ENCODE data around the gene DCX. TPM values are rescaled to one million over a fixed set of nuclear protein-coding genes. Genes with fewer than 3 reads are reported as not detected.
A peak's percentile ranks its signal among the peaks of the same experiment; 100 is the strongest.

DCX gene
- not detected for polyA plus RNA-seq (ENCODE audit: low read depth in 6 of 6)

DNA sequence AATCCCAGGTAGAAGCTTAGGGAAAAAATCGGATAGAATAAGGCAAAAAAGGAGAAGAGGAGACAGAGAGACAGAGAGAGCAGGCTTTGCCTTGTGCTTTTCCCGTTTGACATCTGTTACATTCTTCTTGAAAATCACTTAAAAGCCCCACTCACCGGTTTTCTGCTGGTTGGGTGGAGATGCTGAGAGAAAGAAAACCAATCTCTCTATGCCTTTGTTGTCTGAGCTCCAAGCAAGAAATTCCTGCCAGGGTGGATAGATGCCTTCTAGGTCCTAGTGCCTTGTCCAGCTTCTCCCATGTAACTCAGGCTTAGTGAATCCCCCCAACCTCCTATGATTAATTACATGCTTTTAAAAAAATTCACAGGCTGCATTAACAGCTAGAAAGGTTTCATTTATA is at the start of gene DCX:
DCX (minus strand) TSS at position 210 of the 400 bp plus-strand sequence. CDS start 1,794 bp downstream, outside the sequence.
- DNase-seq = no peak
- peaks cover 0 to 2% (median 0%) of the 10 kb centered on the region in 7 donors for H3K9me3 Mint-ChIP-seq
- no peaks in the 10 kb centered on the region for H3K4me1 Mint-ChIP-seq

DNA sequence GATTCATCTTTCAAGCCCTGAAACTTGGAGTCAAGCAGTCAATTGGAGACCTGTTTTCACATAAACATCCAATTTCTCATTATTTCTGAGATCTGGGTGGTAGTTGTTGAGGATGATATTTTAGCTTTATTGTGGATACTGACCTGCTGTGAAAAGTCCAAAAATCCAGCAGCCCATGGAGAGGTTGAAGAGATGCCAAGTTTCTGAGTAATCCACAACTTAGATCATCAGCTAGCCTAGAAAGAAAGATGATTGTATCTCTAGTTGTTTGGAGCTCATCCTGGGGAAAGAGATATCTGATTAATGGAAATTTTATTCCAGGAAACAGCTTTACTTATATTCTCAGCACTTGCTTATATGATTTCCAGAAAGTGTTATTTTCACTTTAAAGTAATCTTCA is 48.6 kb upstream of the DCX start:
- no peaks in the 10 kb centered on the region for H3K4me1 Mint-ChIP-seq
- no peak overlapping the region for H3K4me3 Mint-ChIP-seq
- no peaks in the 10 kb centered on the region for H3K36me3 Mint-ChIP-seq
- DNase-seq (no peak), ATAC-seq (ENCODE audit: low read depth in 2 of 2) (no peak)
- H3K9me3 Mint-ChIP-seq = peaks cover 0 to 8% (median 0%) of the 10 kb centered on the region in 7 donors
- no peak overlapping the region for H3K27ac Mint-ChIP-seq
- no peaks in the 10 kb centered on the region for H3K27me3 Mint-ChIP-seq

More for the DNA sequence above, at the start of gene DCX:
- no peaks in the 10 kb centered on the region for H3K36me3 Mint-ChIP-seq
- H3K4me3 Mint-ChIP-seq = no peak within 1 kb of the TSS
- peaks cover 0 to 12% (median 9%) of the 10 kb centered on the region in 3 donors for H3K27me3 Mint-ChIP-seq
- H3K27ac Mint-ChIP-seq = no peak within 1 kb of the TSS
- ATAC-seq (ENCODE audit: low read depth in 2 of 2) = no peak

DNA sequence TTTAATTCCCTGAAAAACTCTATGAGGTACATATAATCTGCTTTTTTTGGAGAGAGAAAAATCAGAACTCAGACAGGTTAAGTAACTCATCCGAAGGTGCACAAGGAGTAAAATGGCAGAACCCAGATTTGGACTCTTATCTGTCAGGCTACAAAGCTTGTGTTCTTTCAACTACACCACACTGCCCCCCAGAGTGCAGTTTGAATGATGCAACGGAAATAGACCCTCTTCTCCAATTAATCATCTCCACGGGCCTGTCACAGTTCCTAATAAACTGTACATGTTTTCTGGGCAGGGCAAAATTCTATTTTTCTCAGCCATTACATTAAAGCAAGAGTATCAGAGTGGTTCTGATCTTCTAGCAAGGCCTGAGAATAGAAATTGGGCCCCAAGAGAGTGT is 35.3 kb upstream of the DCX start:
- Mint-ChIP-seq H3K36me3 (no peaks in the 10 kb centered on the region), H3K4me1 (no peaks in the 10 kb centered on the region), H3K4me3 (no peak overlapping the region), H3K9me3 (no peaks in the 10 kb centered on the region), H3K27me3 (peaks cover 0 to 11% (median 11%) of the 10 kb centered on the region in 3 donors), H3K27ac (no peak overlapping the region)
- DNase-seq (no peak), ATAC-seq (ENCODE audit: low read depth in 2 of 2) (no peak)

GRCh38 chrX:111445485-111445884 is 33.5 kb upstream of the DCX start:
- H3K36me3 Mint-ChIP-seq = no peaks in the 10 kb centered on the region
- H3K27me3 Mint-ChIP-seq = peaks cover 0 to 11% (median 11%) of the 10 kb centered on the region in 3 donors
- ATAC-seq (ENCODE audit: low read depth in 2 of 2) (no peak), DNase-seq (peak; percentile 1)
- H3K4me1 Mint-ChIP-seq = no peaks in the 10 kb centered on the region
- H3K4me3 Mint-ChIP-seq = no peak overlapping the region
- no peaks in the 10 kb centered on the region for H3K9me3 Mint-ChIP-seq
- H3K27ac Mint-ChIP-seq = no peak overlapping the region

- Mint-ChIP-seq H3K9me3 (no peaks in the 10 kb centered on the region), H3K4me3 (no peak overlapping the region)
Observed at GRCh38 chrX:111444881-111445280, 32.9 kb upstream of the DCX start.

DNA sequence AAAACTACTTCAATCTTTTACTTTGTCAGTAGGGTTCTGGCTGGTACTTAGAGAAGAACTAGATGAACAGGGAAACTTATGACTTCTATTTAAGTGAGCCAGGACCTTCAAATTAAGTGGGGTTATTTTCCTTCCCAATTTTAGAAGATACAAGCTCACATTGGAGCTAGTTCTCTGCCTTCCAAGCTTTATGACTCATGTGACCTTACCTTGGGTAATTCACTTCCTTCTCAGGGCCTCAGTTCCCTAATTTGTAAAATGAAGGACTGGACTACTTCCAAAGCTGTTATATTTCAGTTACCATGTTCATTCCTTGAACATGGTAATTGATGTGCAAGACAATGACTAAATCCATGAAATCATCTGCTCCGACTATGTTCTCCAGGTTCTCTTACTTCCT is 32.0 kb upstream of the DCX start:
- ATAC-seq (ENCODE audit: low read depth in 2 of 2) (no peak), DNase-seq (no peak)
- Mint-ChIP-seq H3K4me1 (no peaks in the 10 kb centered on the region), H3K27ac (no peak overlapping the region), H3K27me3 (peaks cover 8 to 20% (median 11%) of the 10 kb centered on the region in 3 donors), H3K36me3 (no peaks in the 10 kb centered on the region), H3K9me3 (no peaks in the 10 kb centered on the region), H3K4me3 (no peak overlapping the region)

More at GRCh38 chrX:111444881-111445280, 32.9 kb upstream of the DCX start:
- Mint-ChIP-seq H3K4me1 (no peaks in the 10 kb centered on the region), H3K36me3 (no peaks in the 10 kb centered on the region), H3K27me3 (peaks cover 1 to 14% (median 11%) of the 10 kb centered on the region in 3 donors), H3K27ac (no peak overlapping the region)
- DNase-seq (no peak), ATAC-seq (ENCODE audit: low read depth in 2 of 2) (no peak)

GRCh38 chrX:111442791-111443190 is 30.8 kb upstream of the DCX start:
- no peak overlapping the region for H3K4me3 Mint-ChIP-seq
- no peaks in the 10 kb centered on the region for H3K4me1 Mint-ChIP-seq
- H3K36me3 Mint-ChIP-seq = no peaks in the 10 kb centered on the region

GRCh38 chrX:111435469-111435868 is 23.5 kb upstream of the DCX start:
- DNase-seq = no peak
- Mint-ChIP-seq H3K4me3 (no peak overlapping the region), H3K36me3 (no peaks in the 10 kb centered on the region), H3K4me1 (no peaks in the 10 kb centered on the region), H3K9me3 (peaks cover 0 to 10% (median under 1%) of the 10 kb centered on the region in 7 donors), H3K27me3 (peaks cover 4 to 8% (median 8%) of the 10 kb centered on the region in 3 donors), H3K27ac (no peak overlapping the region)
- no peak for ATAC-seq (ENCODE audit: low read depth in 2 of 2)

More at GRCh38 chrX:111442791-111443190, 30.8 kb upstream of the DCX start:
- Mint-ChIP-seq H3K9me3 (no peaks in the 10 kb centered on the region), H3K27me3 (peaks cover 8 to 13% (median 10%) of the 10 kb centered on the region in 3 donors), H3K27ac (no peak overlapping the region)
- ATAC-seq (ENCODE audit: low read depth in 2 of 2) = no peak
- no peak for DNase-seq

- peaks cover 0 to 23% (median 2%) of the 10 kb centered on the region in 7 donors for H3K9me3 Mint-ChIP-seq
- ATAC-seq (ENCODE audit: low read depth in 2 of 2) (no peak), DNase-seq (no peak)
- no peaks in the 10 kb centered on the region for H3K27me3 Mint-ChIP-seq
- no peaks in the 10 kb centered on the region for H3K4me1 Mint-ChIP-seq
- H3K4me3 Mint-ChIP-seq = no peak overlapping the region
- no peak overlapping the region for H3K27ac Mint-ChIP-seq
- no peaks in the 10 kb centered on the region for H3K36me3 Mint-ChIP-seq
Observed at GRCh38 chrX:111431001-111431400, 19.0 kb upstream of the DCX start.

DNA sequence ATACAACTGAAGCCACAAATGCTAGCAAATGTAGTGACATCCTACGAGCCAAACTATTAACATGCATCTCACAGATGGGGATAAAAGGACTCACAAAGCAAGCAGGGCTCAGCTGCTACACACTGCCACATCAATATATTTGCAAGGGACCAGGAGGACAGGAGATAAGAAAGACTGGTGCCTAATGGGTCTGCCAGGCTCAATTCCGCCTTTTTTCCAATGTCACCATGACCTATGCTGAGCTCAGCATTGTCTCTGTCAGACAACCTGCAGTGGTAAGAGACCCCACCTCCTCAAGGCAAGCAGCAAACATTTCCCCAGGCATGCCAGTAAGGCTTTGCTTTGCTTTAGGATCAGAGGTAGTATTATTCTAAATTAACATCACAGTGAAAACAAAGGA is 435 bp downstream of the DCX start:
- no peaks in the 10 kb centered on the region for H3K4me1 Mint-ChIP-seq
- H3K27ac Mint-ChIP-seq = no peak overlapping the region
- H3K4me3 Mint-ChIP-seq = no peak overlapping the region
- H3K9me3 Mint-ChIP-seq = peaks cover 0 to 2% (median 0%) of the 10 kb centered on the region in 7 donors
- peaks cover 0 to 12% (median 9%) of the 10 kb centered on the region in 3 donors for H3K27me3 Mint-ChIP-seq
- ATAC-seq (ENCODE audit: low read depth in 2 of 2) = no peak
- DNase-seq = no peak
- no peaks in the 10 kb centered on the region for H3K36me3 Mint-ChIP-seq

DNA sequence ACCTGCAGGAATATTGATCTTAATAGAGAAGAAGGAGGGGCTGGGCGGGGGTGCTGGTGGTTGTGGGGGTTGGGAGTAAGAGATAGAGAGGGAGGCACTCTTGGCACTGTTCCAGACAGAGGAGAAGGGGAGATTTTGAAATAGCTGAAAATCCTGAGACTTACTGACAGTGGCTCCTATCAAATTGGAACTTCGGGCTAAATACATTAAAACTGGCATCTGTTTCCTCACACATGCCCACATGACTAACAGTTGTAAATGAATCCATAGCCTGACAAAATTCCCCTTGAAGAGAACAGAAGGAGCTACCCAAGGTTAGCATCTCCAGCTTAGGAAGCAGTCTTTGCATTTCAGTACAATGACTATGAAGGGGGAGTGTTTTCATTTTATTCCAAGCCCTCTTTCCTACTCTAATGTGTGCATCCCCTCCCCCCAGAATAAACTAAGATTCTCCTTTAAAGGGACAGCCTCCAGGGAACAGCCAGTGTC is 1.4 kb downstream of the DCX start:
- Mint-ChIP-seq H3K27ac (no peak overlapping the region), H3K27me3 (peaks cover 0 to 12% (median 9%) of the 10 kb centered on the region in 3 donors), H3K4me1 (no peaks in the 10 kb centered on the region), H3K9me3 (peaks cover 0 to 2% (median 0%) of the 10 kb centered on the region in 7 donors), H3K36me3 (no peaks in the 10 kb centered on the region), H3K4me3 (peak overlapping the region in 1 of 8 donors; percentile 44)
- no peak for DNase-seq
- ATAC-seq (ENCODE audit: low read depth in 2 of 2) = no peak

DNA sequence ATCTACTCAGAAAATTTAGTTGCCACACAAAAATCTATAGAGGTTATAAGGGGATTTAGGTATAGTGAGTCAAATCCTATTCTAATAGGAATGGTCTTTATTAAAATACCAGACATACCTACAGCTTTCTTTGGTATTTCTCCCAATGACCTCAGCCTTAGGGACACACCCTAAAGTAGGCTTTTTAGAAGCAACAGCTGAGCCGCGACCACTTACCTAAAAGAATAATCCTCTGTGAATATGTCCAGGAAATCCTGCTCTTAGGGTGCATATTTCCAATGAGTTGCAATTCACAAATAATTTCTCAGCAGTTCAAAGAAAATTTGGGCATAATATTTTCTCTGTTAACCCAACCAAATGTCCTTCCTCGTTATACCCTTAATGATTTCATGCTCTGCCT is 2.7 kb downstream of the DCX start:
- Mint-ChIP-seq H3K4me1 (no peaks in the 10 kb centered on the region), H3K4me3 (no peak overlapping the region), H3K27ac (no peak overlapping the region), H3K9me3 (peaks cover 0 to 2% (median 0%) of the 10 kb centered on the region in 7 donors), H3K36me3 (no peaks in the 10 kb centered on the region), H3K27me3 (peaks cover 0 to 12% (median 9%) of the 10 kb centered on the region in 3 donors)
- ATAC-seq (ENCODE audit: low read depth in 2 of 2) = no peak
- DNase-seq = no peak

DNA sequence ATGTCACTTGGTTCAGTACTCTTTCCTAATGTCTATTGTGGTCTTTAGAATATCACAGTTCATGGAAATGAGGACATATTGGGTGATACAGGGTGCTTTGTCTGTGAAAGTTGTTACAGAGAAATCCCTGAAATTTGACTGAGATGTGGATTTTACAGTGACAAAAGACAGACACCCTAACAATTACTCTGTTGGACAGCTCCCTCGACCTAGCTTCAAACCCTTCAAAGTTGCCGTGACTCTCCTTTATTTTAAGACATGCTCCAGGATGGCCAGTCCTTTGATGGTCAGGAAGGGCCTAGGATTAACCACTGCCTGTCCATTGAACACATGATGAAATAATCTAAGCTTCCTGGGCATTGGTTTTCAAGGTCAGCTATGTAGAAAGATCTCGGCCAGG is 4.0 kb downstream of the DCX start:
- peaks cover 0 to 12% (median 9%) of the 10 kb centered on the region in 3 donors for H3K27me3 Mint-ChIP-seq
- ATAC-seq (ENCODE audit: low read depth in 2 of 2) = no peak

GRCh38 chrX:111402344-111402743 is 9.6 kb downstream of the DCX start:
- Mint-ChIP-seq H3K9me3 (peaks cover 0 to 4% (median 0%) of the 10 kb centered on the region in 7 donors), H3K4me3 (no peak overlapping the region), H3K4me1 (no peaks in the 10 kb centered on the region), H3K36me3 (no peaks in the 10 kb centered on the region), H3K27ac (no peak overlapping the region), H3K27me3 (peaks cover 0 to 15% (median 0%) of the 10 kb centered on the region in 3 donors)
- ATAC-seq (ENCODE audit: low read depth in 2 of 2) (no peak), DNase-seq (no peak)

More for the DNA sequence above, 4.0 kb downstream of the DCX start:
- Mint-ChIP-seq H3K4me1 (no peaks in the 10 kb centered on the region), H3K27ac (peak overlapping the region in 1 of 6 donors; percentile 7), H3K9me3 (peaks cover 0 to 2% (median 0%) of the 10 kb centered on the region in 7 donors), H3K36me3 (no peaks in the 10 kb centered on the region), H3K4me3 (no peak overlapping the region)
- DNase-seq = no peak

All from naive B cell (primary cell).